WTC11 (cell line): Measurements from ENCODE around the gene CMTM1.

ENCODE experiments used
- ATF2 ChIP-seq: sonication (generic); formaldehyde crosslinking; IDR thresholded peaks from 2 replicates; pipeline ENCODE4 v1.8.1; 2022; ENCODE audit warnings: low read depth, missing genetic modification reagents, borderline replicate concordance
- E2F4 ChIP-seq: sonication (generic); formaldehyde crosslinking; IDR thresholded peaks from 2 replicates; pipeline ENCODE4 v1.8.1; 2022; ENCODE audit warnings: low read depth, mild to moderate bottlenecking, moderate library complexity, missing genetic modification reagents, borderline replicate concordance
- GRHL2 ChIP-seq: fragments of 250-450 bp; sonication (Bioruptor Pico); IDR thresholded peaks from 2 replicates; pipeline ENCODE4 v1.8.0; 2022; ENCODE audit warnings: mild to moderate bottlenecking, moderate library complexity; ENCODE audit not compliant: insufficient replicate concordance, severe bottlenecking
- TEAD1 ChIP-seq: sonication (generic); formaldehyde crosslinking; IDR thresholded peaks from 2 replicates; pipeline ENCODE4 v1.8.0; 2022; ENCODE audit warnings: mild to moderate bottlenecking, missing genetic modification reagents
- ZNF138 ChIP-seq: sonication (generic); formaldehyde crosslinking; conservative IDR thresholded peaks from 2 replicates; pipeline ENCODE4 v1.8.1; 2022; ENCODE audit warnings: mild to moderate bottlenecking, moderate library complexity, missing genetic modification reagents
- TF ChIP-seq, protein P1 (sequence below): fragments of 200-600 bp; IDR thresholded peaks from 2 replicates; pipeline ENCODE4 v1.8.0; 2022; ENCODE audit warnings: antibody characterized with exemption

- TF ChIP-seq, protein P1, sequence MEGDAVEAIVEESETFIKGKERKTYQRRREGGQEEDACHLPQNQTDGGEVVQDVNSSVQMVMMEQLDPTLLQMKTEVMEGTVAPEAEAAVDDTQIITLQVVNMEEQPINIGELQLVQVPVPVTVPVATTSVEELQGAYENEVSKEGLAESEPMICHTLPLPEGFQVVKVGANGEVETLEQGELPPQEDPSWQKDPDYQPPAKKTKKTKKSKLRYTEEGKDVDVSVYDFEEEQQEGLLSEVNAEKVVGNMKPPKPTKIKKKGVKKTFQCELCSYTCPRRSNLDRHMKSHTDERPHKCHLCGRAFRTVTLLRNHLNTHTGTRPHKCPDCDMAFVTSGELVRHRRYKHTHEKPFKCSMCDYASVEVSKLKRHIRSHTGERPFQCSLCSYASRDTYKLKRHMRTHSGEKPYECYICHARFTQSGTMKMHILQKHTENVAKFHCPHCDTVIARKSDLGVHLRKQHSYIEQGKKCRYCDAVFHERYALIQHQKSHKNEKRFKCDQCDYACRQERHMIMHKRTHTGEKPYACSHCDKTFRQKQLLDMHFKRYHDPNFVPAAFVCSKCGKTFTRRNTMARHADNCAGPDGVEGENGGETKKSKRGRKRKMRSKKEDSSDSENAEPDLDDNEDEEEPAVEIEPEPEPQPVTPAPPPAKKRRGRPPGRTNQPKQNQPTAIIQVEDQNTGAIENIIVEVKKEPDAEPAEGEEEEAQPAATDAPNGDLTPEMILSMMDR: no peak
- TF ChIP-seq E2F4 (CRISPR knock-in tag): no peak
- TF ChIP-seq ZNF138 (CRISPR knock-in tag): no peak
- TF ChIP-seq GRHL2 (CRISPR knock-in tag): no peak
- no peak for TF ChIP-seq TEAD1 (CRISPR knock-in tag)
- no peak for TF ChIP-seq ATF2 (CRISPR knock-in tag)
Measured at GRCh38 chr16:66568355-66568754, 2.1 kb downstream of the CMTM1 start.
